WTC11 (cell line): ENCODE results near the gene SOX5. TPM values are rescaled to one million over a fixed set of nuclear protein-coding genes. Genes with fewer than 3 reads are reported as not detected.

ENCODE experiments used
- ATAC-seq: fragments of 200-7000 bp; cut with Tn5 transposase; 2 replicates; pipeline ENCODE4 v1.10.0; 2021; ENCODE audit warnings: mild to moderate bottlenecking, moderate library complexity
- CTCF ChIA-PET: fragments of 300-600 bp; sonication (Branson Sonifier 250); formaldehyde crosslinking; loops from one replicate; lab custom pipeline; 2021; ENCODE audit warnings: antibody characterized with exemption; lab: Charles Lee
- POLR2A ChIA-PET: fragments of 350-600 bp; sonication (Branson Sonifier 250); formaldehyde crosslinking; loops from one replicate; lab custom pipeline; 2021; ENCODE audit warnings: antibody characterized with exemption; lab: Charles Lee
- DNase-seq: peaks from one replicate; pipeline ENCODE4 v3.0.0; 2021; ENCODE audit warnings: low spot score
- H3K27ac Mint-ChIP-seq: 2 replicates; pipeline ENCODE4 v1.8.0; 2021; ENCODE audit warnings: mixed read lengths
- H3K27me3 Mint-ChIP-seq: 2 replicates; pipeline ENCODE4 v1.8.0; 2021; ENCODE audit warnings: low read depth, mild to moderate bottlenecking, moderate library complexity, mixed read lengths
- H3K36me3 Mint-ChIP-seq: 2 replicates; pipeline ENCODE4 v1.8.0; 2021; ENCODE audit warnings: mixed read lengths
- H3K4me1 Mint-ChIP-seq: 2 replicates; pipeline ENCODE4 v1.8.0; 2022; ENCODE audit warnings: mixed read lengths
- H3K4me3 Mint-ChIP-seq: 2 replicates; pipeline ENCODE4 v1.8.0; 2021; ENCODE audit warnings: mild to moderate bottlenecking, moderate library complexity, mixed read lengths
- H3K9me3 Mint-ChIP-seq: 2 replicates; pipeline ENCODE4 v1.8.0; 2021; ENCODE audit warnings: mixed read lengths
- CREM ChIP-seq: sonication (generic); formaldehyde crosslinking; IDR thresholded peaks from 2 replicates; pipeline ENCODE4 v1.8.1; 2022; ENCODE audit warnings: mild to moderate bottlenecking, missing genetic modification reagents, moderate library complexity
- GTF2I ChIP-seq: fragments of 250-450 bp; sonication (Bioruptor Pico); conservative IDR thresholded peaks from 2 replicates; pipeline ENCODE4 v1.4.0; 2021; ENCODE audit warnings: mild to moderate bottlenecking
- JAZF1 ChIP-seq: fragments of 250-450 bp; sonication (Bioruptor Pico); IDR thresholded peaks from 2 replicates; pipeline ENCODE4 v1.9.0; 2021; ENCODE audit warnings: moderate library complexity, mild to moderate bottlenecking, inconsistent platforms
- JUN ChIP-seq: sonication (generic); formaldehyde crosslinking; IDR thresholded peaks from 2 replicates; pipeline ENCODE4 v1.8.0; 2023; ENCODE audit warnings: mild to moderate bottlenecking, missing genetic modification reagents
- NFYB ChIP-seq: sonication (generic); formaldehyde crosslinking; conservative IDR thresholded peaks from 2 replicates; pipeline ENCODE4 v1.8.0; 2022; ENCODE audit warnings: low read depth, missing genetic modification reagents
- TCF7 ChIP-seq: sonication (generic); formaldehyde crosslinking; IDR thresholded peaks from 2 replicates; pipeline ENCODE4 v1.8.0; 2022; ENCODE audit warnings: mild to moderate bottlenecking, low read depth, missing genetic modification reagents, moderate library complexity
- ZNF317 ChIP-seq: sonication (generic); formaldehyde crosslinking; IDR thresholded peaks from 2 replicates; pipeline ENCODE4 v1.8.1; 2023; ENCODE audit warnings: low read depth, mild to moderate bottlenecking, moderate library complexity, missing genetic modification reagents, borderline replicate concordance
- ZNF416 ChIP-seq: fragments of 250-450 bp; sonication (Bioruptor Pico); IDR thresholded peaks from 2 replicates; pipeline ENCODE4 v1.9.0; 2021; ENCODE audit warnings: mild to moderate bottlenecking, inconsistent platforms
- ZNF532 ChIP-seq: fragments of 250-450 bp; sonication (Bioruptor Pico); IDR thresholded peaks from 2 replicates; pipeline ENCODE4 v1.9.0; 2021; ENCODE audit warnings: mild to moderate bottlenecking, borderline replicate concordance
- total RNA-seq: library from RNA; stranded (reverse); gene quantifications from 3 replicates; pipeline ENCODE4 v1.2.3, GENCODE V29; 2021
- TF ChIP-seq, protein P1 (sequence below): sonication (generic); formaldehyde crosslinking; IDR thresholded peaks from 2 replicates; pipeline ENCODE4 v1.8.1; 2023; ENCODE audit warnings: mild to moderate bottlenecking, missing genetic modification reagents, borderline replicate concordance
- TF ChIP-seq, protein P2 (sequence below): fragments of 250-450 bp; sonication (Bioruptor Pico); conservative IDR thresholded peaks from 2 replicates; pipeline ENCODE4 v1.9.0; 2021; ENCODE audit warnings: mild to moderate bottlenecking
- TF ChIP-seq, protein P3 (sequence below): sonication (generic); formaldehyde crosslinking; IDR thresholded peaks from 2 replicates; pipeline ENCODE4 v1.8.0; 2023; ENCODE audit warnings: missing genetic modification reagents
- TF ChIP-seq, protein P4 (sequence below): sonication (generic); formaldehyde crosslinking; IDR thresholded peaks from 2 replicates; pipeline ENCODE4 v1.8.0; 2023; ENCODE audit warnings: missing genetic modification reagents, mild to moderate bottlenecking, borderline replicate concordance
- TF ChIP-seq, protein P5 (sequence below): sonication (generic); formaldehyde crosslinking; IDR thresholded peaks from 2 replicates; pipeline ENCODE4 v1.8.1; 2022; ENCODE audit warnings: missing genetic modification reagents, borderline replicate concordance
- TF ChIP-seq, protein P6 (sequence below): sonication (generic); formaldehyde crosslinking; IDR thresholded peaks from 2 replicates; pipeline ENCODE4 v1.8.1; 2022; ENCODE audit warnings: mild to moderate bottlenecking, moderate library complexity, missing genetic modification reagents

Gene SOX5
- total RNA-seq, 1 experiment from 2014 or later, result 2.3 TPM

DNA sequence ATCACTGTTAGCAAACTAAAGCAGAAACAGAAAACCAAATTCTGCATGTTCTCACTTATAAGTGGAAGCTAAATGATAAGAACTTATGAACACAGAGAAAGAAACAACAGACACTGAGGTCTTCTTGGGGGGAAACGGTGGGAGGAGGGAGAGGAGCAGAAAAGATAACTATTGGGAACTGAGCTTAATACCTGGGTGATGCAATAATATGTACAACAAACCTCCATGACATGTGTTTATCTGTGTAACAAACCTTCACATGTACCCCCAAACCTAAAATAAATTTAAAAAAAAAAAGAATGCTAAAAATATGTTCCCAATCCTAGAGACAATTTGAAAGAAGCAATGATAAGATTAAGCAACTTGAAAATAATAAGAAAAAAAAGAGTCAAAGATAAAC, 89.5 kb downstream of the SOX5 start:
- DNase-seq, result no peak
- H3K4me3 Mint-ChIP-seq, result no peak overlapping the region
- no peak for ATAC-seq
- TF ChIP-seq GTF2I (CRISPR knock-in tag) (no peak), CREM (CRISPR knock-in tag) (no peak), NFYB (CRISPR knock-in tag) (no peak), TCF7 (no peak)
- TF ChIP-seq, protein P1, sequence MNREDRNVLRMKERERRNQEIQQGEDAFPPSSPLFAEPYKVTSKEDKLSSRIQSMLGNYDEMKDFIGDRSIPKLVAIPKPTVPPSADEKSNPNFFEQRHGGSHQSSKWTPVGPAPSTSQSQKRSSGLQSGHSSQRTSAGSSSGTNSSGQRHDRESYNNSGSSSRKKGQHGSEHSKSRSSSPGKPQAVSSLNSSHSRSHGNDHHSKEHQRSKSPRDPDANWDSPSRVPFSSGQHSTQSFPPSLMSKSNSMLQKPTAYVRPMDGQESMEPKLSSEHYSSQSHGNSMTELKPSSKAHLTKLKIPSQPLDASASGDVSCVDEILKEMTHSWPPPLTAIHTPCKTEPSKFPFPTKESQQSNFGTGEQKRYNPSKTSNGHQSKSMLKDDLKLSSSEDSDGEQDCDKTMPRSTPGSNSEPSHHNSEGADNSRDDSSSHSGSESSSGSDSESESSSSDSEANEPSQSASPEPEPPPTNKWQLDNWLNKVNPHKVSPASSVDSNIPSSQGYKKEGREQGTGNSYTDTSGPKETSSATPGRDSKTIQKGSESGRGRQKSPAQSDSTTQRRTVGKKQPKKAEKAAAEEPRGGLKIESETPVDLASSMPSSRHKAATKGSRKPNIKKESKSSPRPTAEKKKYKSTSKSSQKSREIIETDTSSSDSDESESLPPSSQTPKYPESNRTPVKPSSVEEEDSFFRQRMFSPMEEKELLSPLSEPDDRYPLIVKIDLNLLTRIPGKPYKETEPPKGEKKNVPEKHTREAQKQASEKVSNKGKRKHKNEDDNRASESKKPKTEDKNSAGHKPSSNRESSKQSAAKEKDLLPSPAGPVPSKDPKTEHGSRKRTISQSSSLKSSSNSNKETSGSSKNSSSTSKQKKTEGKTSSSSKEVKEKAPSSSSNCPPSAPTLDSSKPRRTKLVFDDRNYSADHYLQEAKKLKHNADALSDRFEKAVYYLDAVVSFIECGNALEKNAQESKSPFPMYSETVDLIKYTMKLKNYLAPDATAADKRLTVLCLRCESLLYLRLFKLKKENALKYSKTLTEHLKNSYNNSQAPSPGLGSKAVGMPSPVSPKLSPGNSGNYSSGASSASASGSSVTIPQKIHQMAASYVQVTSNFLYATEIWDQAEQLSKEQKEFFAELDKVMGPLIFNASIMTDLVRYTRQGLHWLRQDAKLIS (CRISPR knock-in tag), result no peak
- TF ChIP-seq, protein P2, sequence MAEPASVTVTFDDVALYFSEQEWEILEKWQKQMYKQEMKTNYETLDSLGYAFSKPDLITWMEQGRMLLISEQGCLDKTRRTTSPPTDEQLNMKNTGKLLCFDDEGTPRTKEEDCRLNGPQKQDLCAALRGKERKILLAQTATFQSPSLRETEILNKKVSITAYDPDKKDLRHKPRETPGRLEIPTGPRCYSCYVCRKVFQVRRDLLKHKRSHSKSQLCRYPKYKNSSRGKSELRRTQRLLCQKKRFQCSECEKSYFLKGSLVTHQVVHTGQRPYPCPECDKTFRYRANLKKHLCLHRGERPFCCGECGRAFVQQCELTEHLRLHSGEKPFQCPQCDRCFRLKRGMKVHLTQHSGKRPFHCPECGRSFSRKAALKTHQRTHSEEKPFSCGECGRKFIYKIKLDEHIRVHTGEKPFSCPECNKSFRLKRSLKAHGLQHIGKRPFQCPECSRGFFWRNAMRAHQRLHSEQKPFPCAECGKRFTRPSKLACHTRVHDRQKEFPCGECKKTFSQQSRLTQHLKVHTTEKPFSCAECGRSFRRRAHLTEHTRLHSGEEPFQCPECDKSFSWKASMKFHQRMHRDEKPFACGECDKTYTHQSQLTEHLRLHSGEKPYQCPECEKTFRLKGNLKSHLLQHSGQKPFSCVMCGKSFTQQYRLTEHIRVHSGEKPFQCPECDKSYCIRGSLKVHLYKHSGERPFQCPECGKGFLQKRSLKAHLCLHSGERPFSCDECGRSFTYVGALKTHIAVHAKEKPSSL (CRISPR knock-in tag), result no peak
- TF ChIP-seq, all 79 proteins: peak for 0
- Mint-ChIP-seq H3K4me1 (no peaks in the 10 kb centered on the region), H3K27ac (no peak overlapping the region), H3K27me3 (no peaks in the 10 kb centered on the region), H3K36me3 (peaks cover 20% of the 10 kb centered on the region), H3K9me3 (peaks cover 23% of the 10 kb centered on the region)
- CTCF ChIA-PET, result no interaction called here
- POLR2A ChIA-PET, result no interaction called here

DNA sequence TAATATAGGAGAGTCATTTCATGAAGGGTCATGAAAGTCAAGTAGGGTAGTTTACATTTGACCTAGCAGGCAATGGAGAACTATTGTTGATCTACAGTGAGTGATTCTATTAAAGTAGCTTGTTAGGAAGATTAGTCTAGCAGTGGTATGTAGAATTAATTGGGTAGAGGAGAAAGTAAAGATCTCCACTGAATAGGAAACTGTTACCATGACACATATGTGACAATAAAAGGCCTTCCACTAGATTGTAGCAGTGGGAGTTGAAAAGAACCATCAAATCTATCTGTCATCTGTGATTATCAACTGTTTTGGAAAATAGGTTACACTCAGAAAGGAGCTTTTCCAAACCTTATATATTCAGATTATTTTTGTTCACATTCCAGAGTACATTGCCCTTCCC, 92.3 kb downstream of the SOX5 start:
- H3K4me1 Mint-ChIP-seq, result peaks cover 3% of the 10 kb centered on the region
- peaks cover 20% of the 10 kb centered on the region for H3K36me3 Mint-ChIP-seq
- TF ChIP-seq, protein P3, sequence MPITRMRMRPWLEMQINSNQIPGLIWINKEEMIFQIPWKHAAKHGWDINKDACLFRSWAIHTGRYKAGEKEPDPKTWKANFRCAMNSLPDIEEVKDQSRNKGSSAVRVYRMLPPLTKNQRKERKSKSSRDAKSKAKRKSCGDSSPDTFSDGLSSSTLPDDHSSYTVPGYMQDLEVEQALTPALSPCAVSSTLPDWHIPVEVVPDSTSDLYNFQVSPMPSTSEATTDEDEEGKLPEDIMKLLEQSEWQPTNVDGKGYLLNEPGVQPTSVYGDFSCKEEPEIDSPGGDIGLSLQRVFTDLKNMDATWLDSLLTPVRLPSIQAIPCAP, result no peak
- TF ChIP-seq, protein P4, sequence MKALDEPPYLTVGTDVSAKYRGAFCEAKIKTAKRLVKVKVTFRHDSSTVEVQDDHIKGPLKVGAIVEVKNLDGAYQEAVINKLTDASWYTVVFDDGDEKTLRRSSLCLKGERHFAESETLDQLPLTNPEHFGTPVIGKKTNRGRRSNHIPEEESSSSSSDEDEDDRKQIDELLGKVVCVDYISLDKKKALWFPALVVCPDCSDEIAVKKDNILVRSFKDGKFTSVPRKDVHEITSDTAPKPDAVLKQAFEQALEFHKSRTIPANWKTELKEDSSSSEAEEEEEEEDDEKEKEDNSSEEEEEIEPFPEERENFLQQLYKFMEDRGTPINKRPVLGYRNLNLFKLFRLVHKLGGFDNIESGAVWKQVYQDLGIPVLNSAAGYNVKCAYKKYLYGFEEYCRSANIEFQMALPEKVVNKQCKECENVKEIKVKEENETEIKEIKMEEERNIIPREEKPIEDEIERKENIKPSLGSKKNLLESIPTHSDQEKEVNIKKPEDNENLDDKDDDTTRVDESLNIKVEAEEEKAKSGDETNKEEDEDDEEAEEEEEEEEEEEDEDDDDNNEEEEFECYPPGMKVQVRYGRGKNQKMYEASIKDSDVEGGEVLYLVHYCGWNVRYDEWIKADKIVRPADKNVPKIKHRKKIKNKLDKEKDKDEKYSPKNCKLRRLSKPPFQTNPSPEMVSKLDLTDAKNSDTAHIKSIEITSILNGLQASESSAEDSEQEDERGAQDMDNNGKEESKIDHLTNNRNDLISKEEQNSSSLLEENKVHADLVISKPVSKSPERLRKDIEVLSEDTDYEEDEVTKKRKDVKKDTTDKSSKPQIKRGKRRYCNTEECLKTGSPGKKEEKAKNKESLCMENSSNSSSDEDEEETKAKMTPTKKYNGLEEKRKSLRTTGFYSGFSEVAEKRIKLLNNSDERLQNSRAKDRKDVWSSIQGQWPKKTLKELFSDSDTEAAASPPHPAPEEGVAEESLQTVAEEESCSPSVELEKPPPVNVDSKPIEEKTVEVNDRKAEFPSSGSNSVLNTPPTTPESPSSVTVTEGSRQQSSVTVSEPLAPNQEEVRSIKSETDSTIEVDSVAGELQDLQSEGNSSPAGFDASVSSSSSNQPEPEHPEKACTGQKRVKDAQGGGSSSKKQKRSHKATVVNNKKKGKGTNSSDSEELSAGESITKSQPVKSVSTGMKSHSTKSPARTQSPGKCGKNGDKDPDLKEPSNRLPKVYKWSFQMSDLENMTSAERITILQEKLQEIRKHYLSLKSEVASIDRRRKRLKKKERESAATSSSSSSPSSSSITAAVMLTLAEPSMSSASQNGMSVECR (CRISPR knock-in tag), result no peak
- no peak for TF ChIP-seq ZNF416 (CRISPR knock-in tag)
- no peak for TF ChIP-seq ZNF532 (CRISPR knock-in tag)
- no peak for TF ChIP-seq ZNF317 (CRISPR knock-in tag)
- TF ChIP-seq JAZF1, result no peak
- TF ChIP-seq, protein P5, sequence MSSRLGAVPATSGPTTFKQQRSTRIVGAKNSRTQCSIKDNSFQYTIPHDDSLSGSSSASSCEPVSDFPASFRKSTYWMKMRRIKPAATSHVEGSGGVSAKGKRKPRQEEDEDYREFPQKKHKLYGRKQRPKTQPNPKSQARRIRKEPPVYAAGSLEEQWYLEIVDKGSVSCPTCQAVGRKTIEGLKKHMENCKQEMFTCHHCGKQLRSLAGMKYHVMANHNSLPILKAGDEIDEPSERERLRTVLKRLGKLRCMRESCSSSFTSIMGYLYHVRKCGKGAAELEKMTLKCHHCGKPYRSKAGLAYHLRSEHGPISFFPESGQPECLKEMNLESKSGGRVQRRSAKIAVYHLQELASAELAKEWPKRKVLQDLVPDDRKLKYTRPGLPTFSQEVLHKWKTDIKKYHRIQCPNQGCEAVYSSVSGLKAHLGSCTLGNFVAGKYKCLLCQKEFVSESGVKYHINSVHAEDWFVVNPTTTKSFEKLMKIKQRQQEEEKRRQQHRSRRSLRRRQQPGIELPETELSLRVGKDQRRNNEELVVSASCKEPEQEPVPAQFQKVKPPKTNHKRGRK (CRISPR knock-in tag), result no peak
- TF ChIP-seq JUN, result no peak
- TF ChIP-seq, protein P6, sequence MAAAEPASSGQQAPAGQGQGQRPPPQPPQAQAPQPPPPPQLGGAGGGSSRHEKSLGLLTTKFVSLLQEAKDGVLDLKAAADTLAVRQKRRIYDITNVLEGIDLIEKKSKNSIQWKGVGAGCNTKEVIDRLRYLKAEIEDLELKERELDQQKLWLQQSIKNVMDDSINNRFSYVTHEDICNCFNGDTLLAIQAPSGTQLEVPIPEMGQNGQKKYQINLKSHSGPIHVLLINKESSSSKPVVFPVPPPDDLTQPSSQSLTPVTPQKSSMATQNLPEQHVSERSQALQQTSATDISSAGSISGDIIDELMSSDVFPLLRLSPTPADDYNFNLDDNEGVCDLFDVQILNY (CRISPR knock-in tag), result no peak

More for the DNA sequence above, 92.3 kb downstream of the SOX5 start:
- DNase-seq (no peak), ATAC-seq (no peak)
- no peak overlapping the region for H3K4me3 Mint-ChIP-seq
- POLR2A ChIA-PET, result no interaction called here
- H3K27me3 Mint-ChIP-seq, result no peaks in the 10 kb centered on the region
- H3K9me3 Mint-ChIP-seq, result peaks cover 23% of the 10 kb centered on the region
- no peak overlapping the region for H3K27ac Mint-ChIP-seq
- CTCF ChIA-PET, result no interaction called here
